ENCODE data around the gene B4GALNT4. TPM values are rescaled to one million over a fixed set of nuclear protein-coding genes. Genes with fewer than 3 reads are reported as not detected.
"Not testable (repeated sequence)": the region's sequence is repeated elsewhere in the genome, so short reads cannot be mapped to it uniquely, and the experiment has no call there.

Gene B4GALNT4
- polyA plus RNA-seq, 1 donor, result 12.4 TPM

GRCh38 chr11:358129-358800, 11.0 kb upstream of the B4GALNT4 start:
- no peak for DNase-seq

- DNase-seq, result no peak
Measured at GRCh38 chr11:359181-359714, 10.1 kb upstream of the B4GALNT4 start.

GRCh38 chr11:360326-361280, 8.7 kb upstream of the B4GALNT4 start:
- no peak for DNase-seq

GRCh38 chr11:362642-363442, 6.5 kb upstream of the B4GALNT4 start:
- no peak for DNase-seq

- not testable (repeated sequence) for DNase-seq
Measured at GRCh38 chr11:363443-363805, 5.9 kb upstream of the B4GALNT4 start.

GRCh38 chr11:363948-364761, 5.1 kb upstream of the B4GALNT4 start:
- no peak for DNase-seq

GRCh38 chr11:364991-365725, 4.1 kb upstream of the B4GALNT4 start:
- DNase-seq, result no peak

GRCh38 chr11:365831-366230, 3.5 kb upstream of the B4GALNT4 start:
- no peak for DNase-seq

GRCh38 chr11:367956-368413, 1.3 kb upstream of the B4GALNT4 start:
- no peak for DNase-seq

- no peak for DNase-seq
Measured at GRCh38 chr11:368414-369335, 624 bp upstream of the B4GALNT4 start.

GRCh38 chr11:370070-370941, 1.0 kb downstream of the B4GALNT4 start:
- no peak for DNase-seq

- DNase-seq, result no peak
Measured at GRCh38 chr11:371051-371450, 1.8 kb downstream of the B4GALNT4 start.

- no peak for DNase-seq
Measured at GRCh38 chr11:371716-372590, 2.7 kb downstream of the B4GALNT4 start.

- no peak for DNase-seq
Measured at GRCh38 chr11:372809-373715, 3.8 kb downstream of the B4GALNT4 start.

- DNase-seq, result no peak
Measured at GRCh38 chr11:373716-374551, 4.6 kb downstream of the B4GALNT4 start.
